Liver (tissue), 9 donors: ENCODE results near the gene ZNF335. TPM values are rescaled to one million over a fixed set of nuclear protein-coding genes. Genes with fewer than 3 reads are reported as not detected.

ENCODE experiments used
- DNase-seq: peaks from one replicate; pipeline ENCODE4 v3.0.0-alpha.2; 2017; ENCODE audit warnings: low spot score
- H3K27ac ChIP-seq, 2 donors: one replicate each; pipeline ENCODE4 v1.7.0; 2013; ENCODE audit warnings: inconsistent platforms in 2 of 2, low read length in 2 of 2, control low read depth in 1 of 2, low read depth in 1 of 2, mild to moderate bottlenecking in 1 of 2
- H3K27me3 ChIP-seq, 4 donors: one replicate each; pipeline versions ENCODE4 v1.6.1 to v1.7.0; 2013; ENCODE audit warnings: low read length in 3 of 4, inconsistent platforms in 1 of 4, mild to moderate bottlenecking in 1 of 4, moderate library complexity in 1 of 4; ENCODE audit not compliant: control insufficient read depth in 4 of 4, insufficient read depth in 4 of 4
- H3K36me3 ChIP-seq, 4 donors: one replicate each; pipeline versions ENCODE4 v1.6.1 to v1.7.0; 2013; ENCODE audit warnings: low read length in 3 of 4, mild to moderate bottlenecking in 3 of 4, low read depth in 1 of 4, moderate library complexity in 1 of 4; ENCODE audit not compliant: control insufficient read depth in 4 of 4, insufficient read depth in 3 of 4
- H3K4me1 ChIP-seq, 4 donors: one replicate each; pipeline versions ENCODE4 v1.6.1 to v1.7.0; 2013; ENCODE audit warnings: low read length in 3 of 4, mild to moderate bottlenecking in 3 of 4, moderate library complexity in 1 of 4; ENCODE audit not compliant: control insufficient read depth in 4 of 4, insufficient read depth in 4 of 4
- H3K4me3 ChIP-seq, 3 donors: one replicate each; pipeline versions ENCODE4 v1.6.1 to v1.7.0; 2013; ENCODE audit warnings: low read length in 3 of 3, control low read depth in 1 of 3, low read depth in 1 of 3, mild to moderate bottlenecking in 1 of 3
- H3K9ac ChIP-seq, 2 donors: one replicate each; pipeline ENCODE4 v1.7.0; 2013; ENCODE audit warnings: low read length in 2 of 2, mild to moderate bottlenecking in 2 of 2, moderate library complexity in 2 of 2, control low read depth in 1 of 2, low read depth in 1 of 2
- H3K9me3 ChIP-seq, 4 donors: one replicate each; pipeline versions ENCODE4 v1.6.1 to v1.7.0; 2013; ENCODE audit warnings: low read length in 3 of 4; ENCODE audit not compliant: control insufficient read depth in 4 of 4
- FOXA1 ChIP-seq: IDR thresholded peaks from 2 replicates; pipeline ENCODE4 v1.6.1; 2016; ENCODE audit warnings: antibody characterized with exemption
- FOXA2 ChIP-seq: IDR thresholded peaks from 2 replicates; pipeline ENCODE4 v1.6.1; 2016; ENCODE audit warnings: antibody characterized with exemption
- GABPA ChIP-seq, 2 donors: IDR thresholded peaks in 1 of 2; conservative IDR thresholded peaks in 1 of 2; 2 replicates each; pipeline ENCODE4 v1.6.1; 2016; ENCODE audit warnings: antibody characterized with exemption in 2 of 2, mild to moderate bottlenecking in 1 of 2, moderate library complexity in 1 of 2
- HNF4A ChIP-seq, 2 donors: conservative IDR thresholded peaks; 2 replicates each; pipeline ENCODE4 v1.6.1; 2016; ENCODE audit warnings: antibody characterized with exemption in 2 of 2, mild to moderate bottlenecking in 2 of 2
- HNF4G ChIP-seq: IDR thresholded peaks from 2 replicates; pipeline ENCODE4 v1.6.1; 2016; ENCODE audit warnings: antibody characterized with exemption
- JUND ChIP-seq, 2 donors: IDR thresholded peaks; 2 replicates each; pipeline ENCODE4 v1.6.1; 2016; ENCODE audit warnings: antibody characterized with exemption in 2 of 2
- NR2F2 ChIP-seq: IDR thresholded peaks from 2 replicates; pipeline ENCODE4 v1.6.1; 2016; ENCODE audit warnings: antibody characterized with exemption
- RAD21 ChIP-seq, 2 donors: IDR thresholded peaks; 2 replicates each; pipeline ENCODE4 v1.6.1; 2016; ENCODE audit warnings: antibody characterized with exemption in 2 of 2, mild to moderate bottlenecking in 2 of 2
- REST ChIP-seq: IDR thresholded peaks from 2 replicates; pipeline ENCODE4 v1.6.1; 2016; ENCODE audit warnings: antibody characterized with exemption, mild to moderate bottlenecking
- RXRA ChIP-seq, 2 donors: IDR thresholded peaks; 2 replicates each; pipeline ENCODE4 v1.6.1; 2017 to 2018; ENCODE audit warnings: antibody characterized with exemption in 2 of 2, mild to moderate bottlenecking in 1 of 2
- SP1 ChIP-seq: IDR thresholded peaks from 2 replicates; pipeline ENCODE4 v1.6.1; 2018; ENCODE audit warnings: antibody characterized with exemption, mild to moderate bottlenecking
- YY1 ChIP-seq: IDR thresholded peaks from 2 replicates; pipeline ENCODE4 v1.6.1; 2016; ENCODE audit warnings: antibody characterized with exemption, mild to moderate bottlenecking
- WGBS: extraction: QIAGEN DNeasy Blood & Tissue Kit; methylation state at CpG from one replicate; pipeline ENCODE4 v1.1.7; 2013; 5-methylcytosine and 5-hydroxymethylcytosine counted together
- polyA plus RNA-seq, 2 donors: library from polyadenylated mRNA; stranded (reverse) in 1 of 2; unstranded in 1 of 2; fragments of 200-250 nt in 1 of 2; fragments of >200 nt in 1 of 2; fragmentation: Nextera tagmentation in 1 of 2; extraction: Ambion mirVana in 1 of 2; gene quantifications; one replicate each; pipeline versions ENCODE4 v1.2.1 to v1.2.3, GENCODE V29; 2013 to 2015
- total RNA-seq, 2 donors: library from RNA; depleted of rRNA; stranded (reverse); fragments of >200 nt; gene quantifications; one replicate each; pipeline ENCODE4 v1.2.3, GENCODE V29; 2014
- TF ChIP-seq, protein P1 (sequence below): IDR thresholded peaks from 2 replicates; pipeline ENCODE4 v1.6.1; 2016; ENCODE audit warnings: antibody characterized with exemption
- TF ChIP-seq, protein P2 (sequence below): IDR thresholded peaks from 2 replicates; pipeline ENCODE4 v1.6.1; 2016; ENCODE audit warnings: antibody characterized with exemption
- TF ChIP-seq, protein P3 (sequence below): fragments of 150-350 bp; IDR thresholded peaks from 2 replicates; pipeline ENCODE4 v1.5.1; 2017; ENCODE audit warnings: improper control_type of control experiment, low read depth, low read length; ENCODE audit not compliant: missing input control
- donor health status: healthy.
- donor health status: healthy.
- donor health status: healthy.
- donor health status: healthy.
- donor health status: healthy.

ZNF335 gene
- total and polyA plus RNA-seq, 4 donors: 3.0 to 14.6 (median 6.6) TPM

DNA sequence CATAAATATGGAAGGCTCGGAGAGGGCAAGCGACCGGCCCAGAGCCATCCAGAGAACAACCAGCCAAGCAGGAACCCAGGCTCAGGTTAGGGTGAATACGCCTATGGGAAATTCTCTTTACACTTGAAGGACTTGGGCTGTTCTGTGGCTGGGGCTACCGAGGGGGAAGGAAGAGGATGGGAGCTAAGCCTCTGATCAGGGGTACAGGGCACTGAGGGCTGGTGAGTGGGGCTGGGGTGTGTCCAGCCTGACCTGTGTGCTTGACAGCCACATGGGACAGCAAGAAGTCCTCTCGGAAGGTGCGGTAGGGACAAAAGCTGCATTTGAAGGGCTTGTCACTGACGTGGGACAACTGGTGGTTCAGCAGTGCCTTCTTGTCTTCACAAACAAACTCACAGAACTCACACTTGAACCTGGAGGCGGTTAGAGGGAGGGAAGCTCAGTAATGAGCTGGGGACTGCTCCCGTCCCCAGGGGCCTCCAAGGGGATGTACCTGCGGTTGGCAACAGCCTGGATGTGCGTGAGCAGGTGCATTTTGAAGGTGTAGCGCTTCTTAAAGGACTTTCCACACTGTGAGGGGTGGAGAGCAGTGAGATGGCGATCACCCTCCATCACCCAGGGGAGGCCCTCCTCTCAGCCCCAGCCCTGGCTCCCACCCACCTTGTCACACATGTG is 11.9 kb downstream of the ZNF335 start:
- H3K27me3 ChIP-seq: no peaks in the 10 kb centered on the region
- no peak overlapping the region for H3K4me3 ChIP-seq
- peaks cover 13 to 80% (median 52%) of the 10 kb centered on the region in 4 donors for H3K36me3 ChIP-seq
- TF ChIP-seq, protein P1, sequence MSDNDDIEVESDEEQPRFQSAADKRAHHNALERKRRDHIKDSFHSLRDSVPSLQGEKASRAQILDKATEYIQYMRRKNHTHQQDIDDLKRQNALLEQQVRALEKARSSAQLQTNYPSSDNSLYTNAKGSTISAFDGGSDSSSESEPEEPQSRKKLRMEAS: no peak
- no peak for TF ChIP-seq JUND (IDR thresholded peaks at IDR 0.05)
- no peak for TF ChIP-seq YY1
- TF ChIP-seq REST: no peak
- no peak for TF ChIP-seq SP1
- no peak for TF ChIP-seq RXRA (IDR thresholded peaks at IDR 0.05)
- no peak for TF ChIP-seq NR2F2
- TF ChIP-seq, protein P2, sequence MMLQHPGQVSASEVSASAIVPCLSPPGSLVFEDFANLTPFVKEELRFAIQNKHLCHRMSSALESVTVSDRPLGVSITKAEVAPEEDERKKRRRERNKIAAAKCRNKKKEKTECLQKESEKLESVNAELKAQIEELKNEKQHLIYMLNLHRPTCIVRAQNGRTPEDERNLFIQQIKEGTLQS: no peak
- no peak for TF ChIP-seq HNF4G
- H3K9ac ChIP-seq: no peak overlapping the region
- no peak overlapping the region for H3K27ac ChIP-seq
- no peaks in the 10 kb centered on the region for H3K4me1 ChIP-seq
- no peak for DNase-seq
- WGBS: 97% methylated on average over 14 of the region's 14 CpGs
- H3K9me3 ChIP-seq: no peaks in the 10 kb centered on the region

DNA sequence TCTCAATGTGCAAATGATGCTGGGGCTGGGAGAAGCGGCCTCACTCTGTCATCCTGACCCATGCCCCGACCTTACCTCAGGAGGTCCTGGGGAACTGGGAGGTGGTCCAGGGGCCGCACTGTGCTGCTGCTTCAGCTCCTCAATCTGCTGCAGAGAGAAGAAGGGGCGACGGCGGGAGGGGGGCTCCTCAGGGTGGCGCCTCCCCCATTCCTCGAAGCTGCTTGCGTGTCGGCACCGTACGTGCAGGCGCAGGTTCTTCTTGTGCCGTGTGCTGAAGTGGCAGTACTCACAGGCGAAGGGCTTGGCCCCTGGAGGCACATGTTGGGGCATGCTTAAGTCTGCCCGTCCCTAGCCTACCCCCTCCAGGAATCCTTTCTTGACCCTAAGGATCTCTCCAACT is 12.9 kb downstream of the ZNF335 start:
- Histone ChIP-seq H3K4me1 (no peaks in the 10 kb centered on the region), H3K9me3 (no peaks in the 10 kb centered on the region), H3K36me3 (peaks cover 13 to 72% (median 46%) of the 10 kb centered on the region in 4 donors), H3K9ac (no peak overlapping the region), H3K4me3 (no peak overlapping the region), H3K27me3 (no peaks in the 10 kb centered on the region), H3K27ac (no peak overlapping the region)
- 92% methylated on average over 16 of the region's 16 CpGs for WGBS
- DNase-seq: no peak
- TF ChIP-seq GABPA (IDR thresholded peaks at IDR 0.05 in 1 of 2, conservative IDR thresholded peaks at IDR 0.05 in 1 of 2): no peak
- TF ChIP-seq FOXA2: no peak
- no peak for TF ChIP-seq FOXA1
- TF ChIP-seq, protein P3, sequence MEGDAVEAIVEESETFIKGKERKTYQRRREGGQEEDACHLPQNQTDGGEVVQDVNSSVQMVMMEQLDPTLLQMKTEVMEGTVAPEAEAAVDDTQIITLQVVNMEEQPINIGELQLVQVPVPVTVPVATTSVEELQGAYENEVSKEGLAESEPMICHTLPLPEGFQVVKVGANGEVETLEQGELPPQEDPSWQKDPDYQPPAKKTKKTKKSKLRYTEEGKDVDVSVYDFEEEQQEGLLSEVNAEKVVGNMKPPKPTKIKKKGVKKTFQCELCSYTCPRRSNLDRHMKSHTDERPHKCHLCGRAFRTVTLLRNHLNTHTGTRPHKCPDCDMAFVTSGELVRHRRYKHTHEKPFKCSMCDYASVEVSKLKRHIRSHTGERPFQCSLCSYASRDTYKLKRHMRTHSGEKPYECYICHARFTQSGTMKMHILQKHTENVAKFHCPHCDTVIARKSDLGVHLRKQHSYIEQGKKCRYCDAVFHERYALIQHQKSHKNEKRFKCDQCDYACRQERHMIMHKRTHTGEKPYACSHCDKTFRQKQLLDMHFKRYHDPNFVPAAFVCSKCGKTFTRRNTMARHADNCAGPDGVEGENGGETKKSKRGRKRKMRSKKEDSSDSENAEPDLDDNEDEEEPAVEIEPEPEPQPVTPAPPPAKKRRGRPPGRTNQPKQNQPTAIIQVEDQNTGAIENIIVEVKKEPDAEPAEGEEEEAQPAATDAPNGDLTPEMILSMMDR: no peak
- no peak for TF ChIP-seq RAD21 (IDR thresholded peaks at IDR 0.05)
- no peak for TF ChIP-seq JUND (IDR thresholded peaks at IDR 0.05)
- TF ChIP-seq HNF4G: no peak
- TF ChIP-seq, protein P1: no peak
- no peak for TF ChIP-seq RXRA (IDR thresholded peaks at IDR 0.05)
- TF ChIP-seq, protein P2: no peak
- no peak for TF ChIP-seq HNF4A (conservative IDR thresholded peaks at IDR 0.05)
